Measurements from ENCODE around the gene OLFM2. TPM values are rescaled to one million over a fixed set of nuclear protein-coding genes. Genes with fewer than 3 reads are reported as not detected.

OLFM2 gene
- total and polyA plus RNA-seq, 5 donors, result 5.9 to 15.9 (median 8.7) TPM

- H3K9me3 ChIP-seq (ENCODE audit: control insufficient read depth, low read length), result no peaks in the 10 kb centered on the region
- 82% methylated on average over 9 of the region's 9 CpGs for WGBS
- H3K27ac ChIP-seq (ENCODE audit: low read length), result no peak overlapping the region
- DNase-seq (peak in 2 of 3 donors; percentile 58 to 73), ATAC-seq (peak in 1 of 2 donors; percentile 14)
- no peak overlapping the region for H3K4me3 ChIP-seq (ENCODE audit: low read length)
- no peaks in the 10 kb centered on the region for H3K4me1 ChIP-seq (ENCODE audit: control insufficient read depth, insufficient read depth, low read length)
- intact Hi-C loops (cut with DNase I), result no loop called here
- H3K27me3 ChIP-seq (ENCODE audit: control insufficient read depth, insufficient read depth), result no peaks in the 10 kb centered on the region
Measured at GRCh38 chr19:9842834-9843625, 93.3 kb downstream of the OLFM2 start.

DNA sequence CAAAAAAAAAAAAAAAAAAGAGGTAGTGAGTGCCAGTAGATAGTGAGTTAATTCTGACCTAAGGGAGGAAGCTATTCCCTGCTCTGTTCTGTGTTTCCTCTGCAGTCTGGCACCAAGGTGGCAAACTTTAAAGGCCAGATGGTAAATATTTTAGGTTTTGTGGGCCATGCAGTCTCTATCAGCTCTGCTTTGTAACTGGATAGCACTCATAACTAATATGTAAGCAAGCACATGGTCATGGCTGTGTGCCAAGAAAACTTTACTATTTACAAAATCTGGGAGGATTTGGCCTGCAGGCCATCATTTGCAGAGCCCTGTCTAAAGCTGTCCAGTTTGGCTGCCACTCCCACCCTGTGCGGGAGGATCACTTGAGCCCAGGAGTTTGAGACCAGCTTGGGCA, 96.9 kb downstream of the OLFM2 start:
- DNase-seq (peak in 1 of 3 donors; percentile 18), ATAC-seq (no peak)
- H3K9me3 ChIP-seq (ENCODE audit: control insufficient read depth, low read length), result no peaks in the 10 kb centered on the region
- 78% methylated on average over 1 of the region's 1 CpG for WGBS
- H3K4me1 ChIP-seq (ENCODE audit: control insufficient read depth, insufficient read depth, low read length), result no peaks in the 10 kb centered on the region
- H3K4me3 ChIP-seq (ENCODE audit: low read length), result no peak overlapping the region
- no peaks in the 10 kb centered on the region for H3K27me3 ChIP-seq (ENCODE audit: control insufficient read depth, insufficient read depth)
- intact Hi-C loops (cut with DNase I), result no loop called here
- no peak overlapping the region for H3K27ac ChIP-seq (ENCODE audit: low read length)

GRCh38 chr19:9838324-9838723, 98.0 kb downstream of the OLFM2 start:
- Histone ChIP-seq H3K4me1 (ENCODE audit: control insufficient read depth, insufficient read depth, low read length) (no peaks in the 10 kb centered on the region), H3K4me3 (ENCODE audit: low read length) (no peak overlapping the region), H3K9me3 (ENCODE audit: control insufficient read depth, low read length) (no peaks in the 10 kb centered on the region), H3K27ac (ENCODE audit: low read length) (no peak overlapping the region), H3K27me3 (ENCODE audit: control insufficient read depth, insufficient read depth) (no peaks in the 10 kb centered on the region)
- 92% methylated on average over 15 of the region's 15 CpGs for WGBS
- intact Hi-C loops (cut with DNase I), result no loop called here
- ATAC-seq (no peak), DNase-seq (no peak)

GRCh38 chr19:9836021-9836420, 100.3 kb downstream of the OLFM2 start:
- H3K4me3 ChIP-seq (ENCODE audit: low read length), result peak overlapping the region; percentile 85
- WGBS, result 7% methylated on average over 5 of the region's 5 CpGs
- H3K4me1 ChIP-seq (ENCODE audit: control insufficient read depth, insufficient read depth, low read length), result no peaks in the 10 kb centered on the region
- intact Hi-C loops (cut with DNase I), result no loop called here
- peak in 1 of 3 donors; percentile 36 for DNase-seq
- H3K9me3 ChIP-seq (ENCODE audit: control insufficient read depth, low read length), result no peaks in the 10 kb centered on the region
- no peaks in the 10 kb centered on the region for H3K27me3 ChIP-seq (ENCODE audit: control insufficient read depth, insufficient read depth)
- H3K27ac ChIP-seq (ENCODE audit: low read length), result no peak overlapping the region
- no peak for ATAC-seq

DNA sequence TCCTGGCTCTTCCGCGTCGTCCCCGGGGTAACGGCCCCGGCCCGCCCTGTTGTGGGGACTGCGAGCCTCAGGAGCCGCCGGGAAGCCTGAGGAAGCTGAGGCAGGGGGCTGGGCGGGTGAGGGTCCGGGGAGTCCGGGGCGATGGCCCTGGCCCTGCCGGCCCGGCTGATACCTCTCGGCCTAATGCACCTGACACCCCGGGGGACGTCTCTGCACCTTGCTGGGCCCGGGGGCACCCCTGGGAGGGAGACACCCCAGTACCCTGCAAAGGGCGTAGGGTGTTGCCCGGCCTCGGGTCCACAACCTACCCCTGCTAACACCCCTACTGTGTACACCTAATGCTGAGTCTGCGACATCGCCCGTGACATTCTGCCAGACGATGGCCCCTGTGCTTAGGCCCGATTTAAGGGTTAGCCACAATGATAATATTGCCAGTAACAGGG, 100.8 kb downstream of the OLFM2 start:
- DNase-seq, result peak in 2 of 3 donors; percentile 71 to 76
- 3% methylated on average over 28 of the region's 28 CpGs for WGBS
- no peak overlapping the region for H3K27ac ChIP-seq (ENCODE audit: low read length)
- H3K9me3 ChIP-seq (ENCODE audit: control insufficient read depth, low read length), result no peaks in the 10 kb centered on the region
- intact Hi-C loops (cut with DNase I), result no loop called here
- peak overlapping the region; percentile 85 for H3K4me3 ChIP-seq (ENCODE audit: low read length)
- no peaks in the 10 kb centered on the region for H3K4me1 ChIP-seq (ENCODE audit: control insufficient read depth, insufficient read depth, low read length)
- no peaks in the 10 kb centered on the region for H3K27me3 ChIP-seq (ENCODE audit: control insufficient read depth, insufficient read depth)
- ATAC-seq, result peak in 1 of 2 donors; percentile 32

DNA sequence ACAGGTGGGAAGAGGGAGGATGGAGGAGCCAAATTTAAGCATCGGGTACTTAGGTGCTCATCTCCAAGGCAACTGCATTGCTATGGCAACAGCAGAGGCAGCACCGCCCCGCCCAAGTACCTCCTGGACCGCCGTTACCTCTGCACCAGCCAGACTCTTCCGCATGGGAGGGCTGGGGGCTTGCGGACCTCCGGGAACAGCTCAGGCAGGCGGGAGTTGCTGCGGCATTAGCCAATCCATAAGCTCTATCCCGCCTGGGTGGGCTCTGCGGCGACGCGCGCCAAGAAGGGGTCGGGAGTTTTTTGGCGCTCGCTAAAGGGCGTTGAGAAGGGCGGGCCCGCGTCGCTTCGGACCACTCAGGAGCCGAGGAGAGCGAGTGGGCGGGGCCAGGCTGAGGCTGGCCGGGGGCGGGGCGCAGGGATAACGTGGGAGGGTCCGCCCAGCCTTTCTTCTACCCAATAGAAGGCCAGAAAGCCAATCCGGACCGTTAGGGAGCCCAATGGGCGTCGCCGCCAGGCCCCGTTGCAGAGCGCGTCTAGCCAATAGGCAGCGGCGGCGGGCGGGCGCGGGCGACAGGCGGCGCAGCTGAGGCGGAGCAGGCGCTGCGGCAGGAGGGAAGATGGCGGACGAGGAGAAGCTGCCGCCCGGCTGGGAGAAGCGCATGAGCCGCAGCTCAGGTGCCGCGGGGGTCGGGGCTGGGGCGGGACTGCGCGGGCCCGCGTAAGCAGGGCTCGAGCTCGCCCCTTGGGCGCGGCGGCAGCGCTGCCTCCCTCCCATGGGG, 101.4 kb downstream of the OLFM2 start, which contains the start of gene PIN1:
Gene PIN1, plus strand, starts transcription at position 593 of the 781 bp plus-strand sequence. Its CDS starts 27 bp downstream, at position 620.
- H3K9me3 ChIP-seq (ENCODE audit: control insufficient read depth, low read length), result no peaks in the 10 kb centered on the region
- peak within 1 kb of the TSS; percentile 57 for H3K27ac ChIP-seq (ENCODE audit: low read length)
- H3K27me3 ChIP-seq (ENCODE audit: control insufficient read depth, insufficient read depth), result no peaks in the 10 kb centered on the region
- DNase-seq, result peak; percentile 99 to 100 (median 100)
- intact Hi-C loops (cut with DNase I), result no loop called here
- under 1% methylated on average over 73 of the region's 73 CpGs for WGBS
- peak; percentile 99 for ATAC-seq
- H3K4me3 ChIP-seq (ENCODE audit: low read length), result peak within 1 kb of the TSS; percentile 85
- no peaks in the 10 kb centered on the region for H3K4me1 ChIP-seq (ENCODE audit: control insufficient read depth, insufficient read depth, low read length)

DNA sequence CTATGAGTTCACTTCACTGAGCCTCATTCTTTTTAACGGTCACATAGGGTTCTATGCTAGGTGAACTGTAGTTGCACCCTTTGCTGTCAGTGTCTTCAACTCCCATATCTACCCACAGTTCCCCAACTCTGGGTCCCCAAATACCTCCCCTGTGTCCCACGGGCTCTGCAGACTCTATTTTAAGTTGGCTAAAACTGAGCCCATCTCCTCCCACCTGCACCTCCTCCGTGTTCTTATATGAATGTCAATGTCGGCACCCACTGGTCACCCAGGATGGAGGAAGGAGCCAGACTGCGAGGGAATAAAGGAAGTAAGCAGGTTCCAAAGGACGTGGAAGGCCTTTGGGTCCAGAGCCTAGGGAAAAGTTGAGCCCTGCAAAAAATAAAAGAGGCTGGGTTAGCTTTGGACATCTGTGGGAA, 102.0 kb downstream of the OLFM2 start:
- intact Hi-C loops (cut with DNase I), result no loop called here
- H3K9me3 ChIP-seq (ENCODE audit: control insufficient read depth, low read length), result no peaks in the 10 kb centered on the region
- H3K4me1 ChIP-seq (ENCODE audit: control insufficient read depth, insufficient read depth, low read length), result no peaks in the 10 kb centered on the region
- ATAC-seq, result no peak
- DNase-seq, result no peak
- no peak overlapping the region for H3K27ac ChIP-seq (ENCODE audit: low read length)
- no peaks in the 10 kb centered on the region for H3K27me3 ChIP-seq (ENCODE audit: control insufficient read depth, insufficient read depth)
- WGBS, result 63% methylated on average over 6 of the region's 6 CpGs
- peak overlapping the region; percentile 76 for H3K4me3 ChIP-seq (ENCODE audit: low read length)

DNA sequence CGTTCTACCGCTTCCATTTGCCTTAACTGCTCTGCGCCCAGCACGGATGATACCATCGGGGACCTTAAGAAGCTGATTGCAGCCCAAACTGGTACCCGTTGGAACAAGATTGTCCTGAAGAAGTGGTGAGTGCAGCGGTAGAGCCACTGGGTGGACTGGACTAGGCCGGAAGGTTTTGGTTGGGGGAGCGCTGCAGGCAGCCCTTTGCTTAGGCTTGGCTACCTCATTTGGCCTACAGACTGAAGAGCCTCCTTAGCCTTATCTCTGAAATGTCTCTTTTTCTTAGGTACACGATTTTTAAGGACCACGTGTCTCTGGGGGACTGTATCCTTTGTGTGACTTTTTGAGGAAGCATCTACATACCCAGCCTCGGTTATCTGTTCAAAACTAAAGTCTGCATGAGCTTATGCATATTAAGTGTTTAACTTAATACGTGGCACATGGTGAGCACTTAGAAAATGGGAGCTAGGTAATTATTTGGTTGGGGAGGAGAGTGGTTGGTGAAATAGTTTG, 107.7 kb downstream of the OLFM2 start:
- ATAC-seq, result no peak
- no peak for DNase-seq
- no peak overlapping the region for H3K27ac ChIP-seq (ENCODE audit: low read length)

DNA sequence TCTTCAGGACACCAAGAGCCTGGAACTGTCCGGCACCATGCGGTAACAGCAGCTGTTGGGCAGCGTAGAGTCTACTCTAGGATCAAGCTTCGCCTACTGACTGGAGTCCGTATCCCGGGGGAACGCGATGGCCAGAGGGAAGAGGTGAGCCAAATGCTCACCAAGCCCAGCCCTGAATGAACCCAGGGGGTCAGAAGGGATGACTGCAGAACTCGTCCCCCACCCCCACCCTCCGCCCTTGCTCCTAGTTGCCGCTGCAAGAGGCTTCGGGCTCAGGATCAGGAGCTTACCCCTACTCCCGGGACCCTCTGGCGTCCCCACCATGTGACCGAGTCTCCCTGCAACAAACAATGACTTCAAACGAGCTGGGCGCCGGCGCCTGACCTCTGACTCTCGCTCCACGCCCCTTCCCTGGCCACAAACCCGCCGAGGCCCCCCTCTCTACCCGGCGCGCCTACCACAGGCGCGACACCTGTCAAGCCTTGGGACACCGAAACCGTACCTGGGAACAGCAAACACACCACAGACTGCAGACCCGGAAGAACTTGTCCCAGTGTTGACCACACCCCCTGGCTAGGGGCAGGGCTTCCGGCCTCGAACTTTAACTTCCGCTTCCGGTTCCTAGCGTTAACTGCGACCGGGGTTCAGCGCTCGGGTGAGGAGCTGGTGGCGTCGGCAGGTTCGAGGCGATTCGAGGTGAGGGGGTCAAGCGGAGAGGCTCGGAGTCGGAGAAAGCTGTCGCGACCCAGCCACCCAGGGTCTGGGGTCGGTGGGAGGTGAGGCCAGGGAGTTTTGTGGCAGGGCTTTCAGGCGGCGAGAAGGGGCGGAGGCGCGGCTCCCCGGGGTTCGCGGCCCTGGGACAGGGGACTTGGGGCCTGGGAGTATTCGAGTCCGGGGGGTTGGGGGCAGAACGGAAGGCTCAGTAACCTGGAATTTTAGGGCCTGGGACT, 108.8 kb downstream of the OLFM2 start, which contains the start of gene UBL5:
Gene UBL5, plus strand, starts transcription at position 630 of the 950 bp plus-strand sequence. CDS start 420 bp downstream, outside the sequence.
- WGBS, result under 1% methylated on average over 62 of the region's 62 CpGs
- intact Hi-C loops (cut with DNase I), result no loop called here
- H3K27ac ChIP-seq (ENCODE audit: low read length), result peak within 1 kb of the TSS; percentile 16

More for the DNA sequence above, 107.7 kb downstream of the OLFM2 start:
- Histone ChIP-seq H3K27me3 (ENCODE audit: control insufficient read depth, insufficient read depth) (no peaks in the 10 kb centered on the region), H3K4me3 (ENCODE audit: low read length) (peak overlapping the region; percentile 56), H3K4me1 (ENCODE audit: control insufficient read depth, insufficient read depth, low read length) (peaks cover 2% of the 10 kb centered on the region), H3K9me3 (ENCODE audit: control insufficient read depth, low read length) (no peaks in the 10 kb centered on the region)
- intact Hi-C loops (cut with DNase I), result no loop called here
- 27% methylated on average over 13 of the region's 13 CpGs for WGBS

GRCh38 chr19:9823816-9824215, 112.5 kb downstream of the OLFM2 start:
- intact Hi-C loops (cut with DNase I), result no loop called here
- Histone ChIP-seq H3K27me3 (ENCODE audit: control insufficient read depth, insufficient read depth) (no peaks in the 10 kb centered on the region), H3K27ac (ENCODE audit: low read length) (no peak overlapping the region), H3K9me3 (ENCODE audit: control insufficient read depth, low read length) (no peaks in the 10 kb centered on the region), H3K4me3 (ENCODE audit: low read length) (no peak overlapping the region), H3K4me1 (ENCODE audit: control insufficient read depth, insufficient read depth, low read length) (peaks cover 2% of the 10 kb centered on the region)
- 88% methylated on average over 5 of the region's 5 CpGs for WGBS
- DNase-seq, result no peak
- no peak for ATAC-seq

More for the DNA sequence above, 108.8 kb downstream of the OLFM2 start, which contains the start of gene UBL5:
- Histone ChIP-seq H3K27me3 (ENCODE audit: control insufficient read depth, insufficient read depth) (no peaks in the 10 kb centered on the region), H3K9me3 (ENCODE audit: control insufficient read depth, low read length) (no peaks in the 10 kb centered on the region), H3K4me3 (ENCODE audit: low read length) (peak within 1 kb of the TSS; percentile 56), H3K4me1 (ENCODE audit: control insufficient read depth, insufficient read depth, low read length) (peaks cover 2% of the 10 kb centered on the region)
- peak; percentile 85 to 95 (median 92) for DNase-seq
- ATAC-seq, result peak; percentile 95 to 97

All from right cardiac atrium (tissue), 5 donors.